ENCODE data around the gene BEST2.
A peak's percentile ranks its signal among the peaks of the same experiment; 100 is the strongest.

BEST2 gene

DNA sequence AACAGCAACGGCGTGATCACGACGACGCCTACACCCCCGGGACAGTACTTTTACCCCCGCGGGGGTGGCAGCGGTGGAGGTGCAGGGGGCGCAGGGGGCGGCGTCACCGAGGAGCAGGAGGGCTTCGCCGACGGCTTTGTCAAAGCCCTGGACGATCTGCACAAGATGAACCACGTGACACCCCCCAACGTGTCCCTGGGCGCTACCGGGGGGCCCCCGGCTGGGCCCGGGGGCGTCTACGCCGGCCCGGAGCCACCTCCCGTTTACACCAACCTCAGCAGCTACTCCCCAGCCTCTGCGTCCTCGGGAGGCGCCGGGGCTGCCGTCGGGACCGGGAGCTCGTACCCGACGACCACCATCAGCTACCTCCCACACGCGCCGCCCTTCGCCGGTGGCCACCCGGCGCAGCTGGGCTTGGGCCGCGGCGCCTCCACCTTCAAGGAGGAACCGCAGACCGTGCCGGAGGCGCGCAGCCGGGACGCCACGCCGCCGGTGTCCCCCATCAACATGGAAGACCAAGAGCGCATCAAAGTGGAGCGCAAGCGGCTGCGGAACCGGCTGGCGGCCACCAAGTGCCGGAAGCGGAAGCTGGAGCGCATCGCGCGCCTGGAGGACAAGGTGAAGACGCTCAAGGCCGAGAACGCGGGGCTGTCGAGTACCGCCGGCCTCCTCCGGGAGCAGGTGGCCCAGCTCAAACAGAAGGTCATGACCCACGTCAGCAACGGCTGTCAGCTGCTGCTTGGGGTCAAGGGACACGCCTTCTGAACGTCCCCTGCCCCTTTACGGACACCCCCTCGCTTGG, 40.7 kb downstream of the BEST2 start:
- DNase-seq (ENCODE audit: low read depth in 2 of 2) = peak; percentile 60 to 66
- TF ChIP-seq, protein P1, sequence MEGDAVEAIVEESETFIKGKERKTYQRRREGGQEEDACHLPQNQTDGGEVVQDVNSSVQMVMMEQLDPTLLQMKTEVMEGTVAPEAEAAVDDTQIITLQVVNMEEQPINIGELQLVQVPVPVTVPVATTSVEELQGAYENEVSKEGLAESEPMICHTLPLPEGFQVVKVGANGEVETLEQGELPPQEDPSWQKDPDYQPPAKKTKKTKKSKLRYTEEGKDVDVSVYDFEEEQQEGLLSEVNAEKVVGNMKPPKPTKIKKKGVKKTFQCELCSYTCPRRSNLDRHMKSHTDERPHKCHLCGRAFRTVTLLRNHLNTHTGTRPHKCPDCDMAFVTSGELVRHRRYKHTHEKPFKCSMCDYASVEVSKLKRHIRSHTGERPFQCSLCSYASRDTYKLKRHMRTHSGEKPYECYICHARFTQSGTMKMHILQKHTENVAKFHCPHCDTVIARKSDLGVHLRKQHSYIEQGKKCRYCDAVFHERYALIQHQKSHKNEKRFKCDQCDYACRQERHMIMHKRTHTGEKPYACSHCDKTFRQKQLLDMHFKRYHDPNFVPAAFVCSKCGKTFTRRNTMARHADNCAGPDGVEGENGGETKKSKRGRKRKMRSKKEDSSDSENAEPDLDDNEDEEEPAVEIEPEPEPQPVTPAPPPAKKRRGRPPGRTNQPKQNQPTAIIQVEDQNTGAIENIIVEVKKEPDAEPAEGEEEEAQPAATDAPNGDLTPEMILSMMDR (IDR thresholded peaks at IDR 0.05; ENCODE audit: low read depth, low read length) = no peak
- H3K4me3 ChIP-seq (replicated peaks in 1 of 2; ENCODE audit: low read depth in 2 of 2, low read length in 2 of 2) = peak overlapping the region; percentile 91 to 98

DNA sequence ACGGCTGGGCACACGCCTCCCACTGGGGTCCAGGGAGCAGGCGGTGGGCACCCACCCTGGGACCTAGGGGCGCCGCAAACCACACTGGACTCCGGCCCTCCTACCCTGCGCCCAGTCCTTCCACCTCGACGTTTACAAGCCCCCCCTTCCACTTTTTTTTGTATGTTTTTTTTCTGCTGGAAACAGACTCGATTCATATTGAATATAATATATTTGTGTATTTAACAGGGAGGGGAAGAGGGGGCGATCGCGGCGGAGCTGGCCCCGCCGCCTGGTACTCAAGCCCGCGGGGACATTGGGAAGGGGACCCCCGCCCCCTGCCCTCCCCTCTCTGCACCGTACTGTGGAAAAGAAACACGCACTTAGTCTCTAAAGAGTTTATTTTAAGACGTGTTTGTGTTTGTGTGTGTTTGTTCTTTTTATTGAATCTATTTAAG, 41.3 kb downstream of the BEST2 start:
- peak in 1 of 2 donors; percentile 25 for DNase-seq (ENCODE audit: low read depth in 2 of 2)
- H3K4me3 ChIP-seq (replicated peaks in 1 of 2; ENCODE audit: low read depth in 2 of 2, low read length in 2 of 2) = peak overlapping the region; percentile 91 to 98
- TF ChIP-seq, protein P1 (IDR thresholded peaks at IDR 0.05; ENCODE audit: low read depth, low read length) = no peak

DNA sequence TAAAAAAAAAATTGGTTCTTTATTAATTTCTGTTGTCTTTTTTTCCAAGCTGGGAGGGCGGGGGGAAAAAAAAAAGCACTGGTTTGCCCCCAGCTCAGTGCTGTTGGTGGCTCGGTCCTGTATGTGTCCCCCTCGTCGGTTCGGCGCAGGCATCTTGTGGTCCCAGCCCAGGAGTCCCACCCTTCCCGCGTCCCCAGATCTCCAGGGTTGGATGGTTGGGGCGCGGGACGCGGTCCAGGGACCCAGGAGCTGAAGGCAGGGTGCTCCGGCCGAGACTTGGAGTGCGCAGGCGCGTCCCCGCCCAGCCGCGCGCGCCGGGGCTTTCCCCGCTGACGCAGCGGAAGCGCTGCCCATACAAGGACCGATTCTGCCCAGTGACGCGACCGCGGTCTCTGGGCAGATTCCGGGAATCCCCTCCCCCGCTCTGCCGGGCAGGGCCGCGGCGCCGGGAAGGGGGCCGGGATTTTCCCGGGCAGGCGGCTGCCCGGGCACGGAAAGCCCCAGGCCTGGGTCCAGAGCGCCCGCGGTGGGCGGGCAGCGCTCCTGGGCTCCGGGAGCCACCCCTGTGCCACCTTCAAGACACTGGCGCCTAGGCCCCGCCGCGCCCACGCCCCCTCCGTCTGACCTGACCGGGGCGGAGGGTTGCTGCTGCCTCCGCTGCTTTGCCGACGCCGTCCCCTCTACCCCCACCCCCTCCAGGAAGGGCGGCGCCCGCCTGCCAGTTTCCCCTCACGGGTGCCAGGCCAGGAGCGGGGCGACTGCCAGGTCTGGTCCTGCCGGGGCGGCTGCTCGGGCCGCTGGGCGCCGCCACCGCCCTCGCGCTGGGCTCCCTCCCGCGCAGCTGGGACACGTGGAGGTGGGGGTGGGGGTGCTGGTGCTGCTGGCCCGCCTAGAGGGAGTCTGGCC, 42.0 kb downstream of the BEST2 start:
- peak overlapping the region; percentile 91 to 98 for H3K4me3 ChIP-seq (replicated peaks in 1 of 2; ENCODE audit: low read depth in 2 of 2, low read length in 2 of 2)
- TF ChIP-seq, protein P1 (IDR thresholded peaks at IDR 0.05; ENCODE audit: low read depth, low read length) = no peak
- peak; percentile 95 to 97 for DNase-seq (ENCODE audit: low read depth in 2 of 2)

DNA sequence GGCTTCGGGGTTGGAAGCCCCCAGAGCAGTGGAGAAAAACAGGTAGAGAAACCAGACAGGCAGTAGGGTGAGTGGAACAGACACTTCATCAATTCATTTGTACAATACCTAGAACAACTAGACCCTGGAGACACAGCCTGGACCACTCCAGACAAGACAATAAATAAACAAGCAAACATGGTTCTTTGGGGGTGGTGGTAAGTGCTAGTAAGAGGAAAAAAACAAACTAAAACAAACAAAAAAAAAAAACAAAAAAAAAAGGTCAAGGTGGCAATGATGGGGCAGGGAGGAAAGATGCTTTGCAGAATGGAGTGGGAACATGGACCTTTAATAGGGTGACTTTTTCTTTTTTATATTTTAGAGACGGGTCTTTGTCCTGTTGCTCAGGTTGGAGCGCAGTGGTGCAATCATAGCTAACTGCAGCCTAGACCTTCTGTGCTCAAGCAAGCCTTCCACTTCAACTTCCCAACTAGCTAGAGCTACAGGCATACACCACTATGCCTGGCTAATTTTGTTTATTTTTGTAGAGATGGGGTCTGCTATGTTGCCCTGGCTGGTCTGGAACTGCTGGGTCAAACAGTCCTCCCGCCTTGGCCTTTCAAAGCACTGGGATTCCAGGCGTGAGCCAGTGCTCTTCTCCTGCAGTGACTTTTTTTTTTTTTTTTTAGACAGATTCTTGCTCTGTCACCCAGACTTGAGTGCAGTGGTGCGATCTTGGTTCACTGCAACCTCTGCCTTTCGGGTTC, 42.8 kb downstream of the BEST2 start:
- peak; percentile 65 to 80 for DNase-seq (ENCODE audit: low read depth in 2 of 2)
- TF ChIP-seq, protein P1 (IDR thresholded peaks at IDR 0.05; ENCODE audit: low read depth, low read length) = no peak
- H3K4me3 ChIP-seq (replicated peaks in 1 of 2; ENCODE audit: low read depth in 2 of 2, low read length in 2 of 2) = peak overlapping the region; percentile 32 to 98

DNA sequence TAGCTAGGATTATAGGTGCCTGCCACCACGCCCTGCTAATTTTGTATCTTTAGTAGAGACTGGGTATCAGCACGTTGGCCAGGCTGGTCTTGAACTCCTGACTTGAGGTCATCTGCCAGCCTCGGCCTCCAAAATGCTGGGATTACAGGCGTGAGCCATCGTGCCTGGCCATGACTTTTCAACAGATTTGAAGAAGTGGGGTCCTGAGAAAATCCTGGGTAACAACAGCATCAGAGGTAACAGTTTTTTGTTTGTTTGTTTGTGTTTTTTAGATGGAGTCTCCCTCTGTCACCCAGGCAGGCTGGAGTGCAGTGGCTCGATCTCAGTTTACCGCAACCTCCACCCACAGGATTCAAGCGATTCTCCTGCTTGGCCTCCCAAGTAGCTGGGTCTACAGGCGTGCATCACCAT, 43.4 kb downstream of the BEST2 start:
- peak; percentile 26 to 59 for DNase-seq (ENCODE audit: low read depth in 2 of 2)
- no peak overlapping the region for H3K4me3 ChIP-seq (replicated peaks in 1 of 2; ENCODE audit: low read depth in 2 of 2, low read length in 2 of 2)
- TF ChIP-seq, protein P1 (IDR thresholded peaks at IDR 0.05; ENCODE audit: low read depth, low read length) = no peak

Measured in cardiac fibroblast (primary cell).